Measurements from ENCODE around the gene SPRY2. TPM values are rescaled to one million over a fixed set of nuclear protein-coding genes. Genes with fewer than 3 reads are reported as not detected.

The SPRY2 gene
- total and polyA plus RNA-seq, 2 of the 13 experiments (the other 11 are each of a cell fraction or from before 2014, with no cell fraction given) = 7.4 to 25.1 TPM

GRCh38 chr13:80299046-80299445, 41.9 kb downstream of the SPRY2 start:
- H3K36me3 ChIP-seq (replicated peaks in 1 of 2; ENCODE audit: control insufficient read depth in 1 of 2, insufficient read depth in 2 of 2, low read length in 2 of 2) = no peaks in the 10 kb centered on the region
- H2AFZ ChIP-seq (ENCODE audit: low read length) = no peak overlapping the region
- H3K9ac ChIP-seq (ENCODE audit: insufficient read depth, low read depth, low read length) = no peak overlapping the region
- FAIRE-seq (no peak), ATAC-seq (no peak), DNase-seq (ENCODE audit: low spot score) (no peak)
- H3K79me2 ChIP-seq (ENCODE audit: insufficient read depth, low read length) = no peaks in the 10 kb centered on the region
- in situ Hi-C loops (cut with HindIII; ENCODE audit: extremely low pct_ligation_motif_present, low pct_unique_long_range_greater_than_20kb) = no loop called here
- BruUV-seq (replicated peaks) = no TSS peak
- no peaks in the 10 kb centered on the region for H3K4me1 ChIP-seq (ENCODE audit: insufficient read depth, low read length)
- ChIA-PET POLR2A (no interaction called here), CTCF (ENCODE audit: low intra/inter-chr PET ratio, low total read pairs) (no interaction called here)
- no peak overlapping the region for H3K4me2 ChIP-seq (ENCODE audit: low read depth, low read length)
- no peaks in the 10 kb centered on the region for H3K9me3 ChIP-seq (ENCODE audit: low read length)
- no peak overlapping the region for H3K27ac ChIP-seq (ENCODE audit: extremely low read length, insufficient read depth, low read length)
- no peaks in the 10 kb centered on the region; a peak in 1 of 5 replicates for H3K27me3 ChIP-seq (ENCODE audit: control insufficient read depth in 1 of 2, insufficient read depth in 2 of 2, low read length in 2 of 2)
- no peaks in the 10 kb centered on the region for H4K20me1 ChIP-seq (ENCODE audit: insufficient read depth, low read length)
- TF ChIP-seq, protein P1, sequence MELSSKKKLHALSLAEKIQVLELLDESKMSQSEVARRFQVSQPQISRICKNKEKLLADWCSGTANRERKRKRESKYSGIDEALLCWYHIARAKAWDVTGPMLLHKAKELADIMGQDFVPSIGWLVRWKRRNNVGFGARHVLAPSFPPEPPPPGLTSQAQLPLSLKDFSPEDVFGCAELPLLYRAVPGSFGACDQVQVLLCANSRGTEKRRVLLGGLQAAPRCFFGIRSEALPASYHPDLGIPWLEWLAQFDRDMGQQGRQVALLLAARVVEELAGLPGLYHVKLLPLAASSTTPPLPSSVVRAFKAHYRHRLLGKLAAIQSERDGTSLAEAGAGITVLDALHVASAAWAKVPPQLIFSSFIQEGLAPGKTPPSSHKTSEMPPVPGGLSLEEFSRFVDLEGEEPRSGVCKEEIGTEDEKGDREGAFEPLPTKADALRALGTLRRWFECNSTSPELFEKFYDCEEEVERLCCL (CRISPR knock-in tag; IDR thresholded peaks at IDR 0.05; ENCODE audit: borderline replicate concordance) = no peak
- TF ChIP-seq ZNF7 (CRISPR knock-in tag; IDR thresholded peaks at IDR 0.05) (no peak), HES4 (CRISPR knock-in tag; IDR thresholded peaks at IDR 0.05; ENCODE audit: borderline replicate concordance) (no peak), MAF1 (CRISPR knock-in tag; IDR thresholded peaks at IDR 0.05; ENCODE audit: borderline replicate concordance) (no peak), ZNF280D (CRISPR knock-in tag; IDR thresholded peaks at IDR 0.05) (no peak), RXRB (CRISPR knock-in tag; IDR thresholded peaks at IDR 0.05; ENCODE audit: borderline replicate concordance) (no peak), ZNF160 (CRISPR knock-in tag; IDR thresholded peaks at IDR 0.05) (no peak), AHDC1 (CRISPR knock-in tag; IDR thresholded peaks at IDR 0.05; ENCODE audit: borderline replicate concordance) (no peak), SOX5 (CRISPR knock-in tag; IDR thresholded peaks at IDR 0.05; ENCODE audit: borderline replicate concordance) (no peak), CREB3 (CRISPR knock-in tag; IDR thresholded peaks at IDR 0.05) (no peak)
- no peak overlapping the region for H3K4me3 ChIP-seq (replicated peaks in 1 of 3; ENCODE audit: insufficient read depth in 1 of 3, low read depth in 2 of 3, low read length in 3 of 3)
- intact Hi-C loops (cut with micrococcal nuclease; ENCODE audit: unreplicated experiment) = no loop called here

All from HepG2 (cell line).